HG03196 (cell line): ENCODE results near the gene COPS6.
"Not testable (repeated sequence)": the region's sequence is repeated elsewhere in the genome, so short reads cannot be mapped to it uniquely, and the experiment has no call there.

Experiments used
- ATAC-seq: cut with Tn5 transposase; IDR thresholded peaks from one replicate; pipeline ENCODE4 v1.9.1; 2021; ENCODE audit not compliant: unreplicated experiment

Gene COPS6

GRCh38 chr7:100126239-100126930 lies 37.6 kb downstream of the COPS6 start:
- ATAC-seq = no peak

- ATAC-seq = peak; percentile 58
These were observed 38.4 kb downstream of the COPS6 start, which contains the start of gene MBLAC1 for GRCh38 chr7:100126931-100127865. MBLAC1 (plus strand) TSS chr7:100126967; CDS start chr7:100127396, 429 bp downstream.

- no peak for ATAC-seq
These were observed 39.3 kb downstream of the COPS6 start for GRCh38 chr7:100127866-100128636.

GRCh38 chr7:100128637-100128963 lies 39.8 kb downstream of the COPS6 start:
- no peak for ATAC-seq

- not testable (repeated sequence) for ATAC-seq
These were observed 41.4 kb downstream of the COPS6 start for GRCh38 chr7:100130220-100130607.

GRCh38 chr7:100130608-100131453 lies 42.1 kb downstream of the COPS6 start:
- ATAC-seq = no peak

- no peak for ATAC-seq
These were observed 43.4 kb downstream of the COPS6 start for GRCh38 chr7:100132126-100132525.

- ATAC-seq = no peak
These were observed 44.0 kb downstream of the COPS6 start for GRCh38 chr7:100132697-100133151.

GRCh38 chr7:100137851-100138760 lies 49.3 kb downstream of the COPS6 start:
- ATAC-seq = no peak

GRCh38 chr7:100141555-100141949 lies 52.8 kb downstream of the COPS6 start:
- ATAC-seq = no peak
